GM21717 (cell line): ENCODE data around the gene MLF2.
A peak's percentile ranks its signal among the peaks of the same experiment; 100 is the strongest.

Source experiments
- ATAC-seq: cut with Tn5 transposase; IDR thresholded peaks from one replicate; pipeline ENCODE4 v1.9.1; 2021; ENCODE audit warnings: mild to moderate bottlenecking, moderate library complexity; ENCODE audit not compliant: unreplicated experiment

MLF2 gene

GRCh38 chr12:6752921-6753771 is at the start of gene MLF2:
Gene MLF2 (minus strand): TSS chr12:6753141. CDS start chr12:6752334, 807 bp downstream.
- ATAC-seq = peak; percentile 84

- no peak for ATAC-seq
These were observed 46.2 kb upstream of the MLF2 start for GRCh38 chr12:6799147-6799546.

- no peak for ATAC-seq
These were observed 43.6 kb upstream of the MLF2 start for GRCh38 chr12:6796576-6796975.

GRCh38 chr12:6795088-6795487 is 42.1 kb upstream of the MLF2 start:
- ATAC-seq = no peak

- no peak for ATAC-seq
These were observed 39.7 kb upstream of the MLF2 start for GRCh38 chr12:6792522-6793201.

GRCh38 chr12:6791931-6792520 is 39.1 kb upstream of the MLF2 start:
- ATAC-seq = no peak

GRCh38 chr12:6790496-6791150 is 37.7 kb upstream of the MLF2 start:
- no peak for ATAC-seq

- ATAC-seq = no peak
These were observed 36.3 kb upstream of the MLF2 start, which contains the start of gene CD4 for GRCh38 chr12:6788972-6789924. Gene CD4 (plus strand): TSS chr12:6789528. CDS start chr12:6800139, 10,611 bp downstream.

GRCh38 chr12:6787309-6787708 is 34.4 kb upstream of the MLF2 start:
- ATAC-seq = no peak

- ATAC-seq = no peak
These were observed 33.6 kb upstream of the MLF2 start for GRCh38 chr12:6786416-6787094.

- ATAC-seq = no peak
These were observed 31.8 kb upstream of the MLF2 start for GRCh38 chr12:6784761-6785160.

GRCh38 chr12:6784296-6784695 is 31.4 kb upstream of the MLF2 start:
- no peak for ATAC-seq

- ATAC-seq = no peak
These were observed 30.9 kb upstream of the MLF2 start for GRCh38 chr12:6783828-6784227.

GRCh38 chr12:6782850-6783566 is 30.1 kb upstream of the MLF2 start:
- no peak for ATAC-seq

- no peak for ATAC-seq
These were observed 29.2 kb upstream of the MLF2 start for GRCh38 chr12:6782119-6782518.

- no peak for ATAC-seq
These were observed 27.6 kb upstream of the MLF2 start for GRCh38 chr12:6780573-6780972.

- no peak for ATAC-seq
These were observed 26.9 kb upstream of the MLF2 start for GRCh38 chr12:6779708-6780432.
